GM12878 (cell line): ENCODE results near the gene MCOLN1. TPM values are rescaled to one million over a fixed set of nuclear protein-coding genes. Genes with fewer than 3 reads are reported as not detected.

Source experiments
- ATAC-seq: fragments of 200-7000 bp; cut with Tn5 transposase; 3 replicates; pipeline ENCODE4 v1.9.1; 2020; ENCODE audit warnings: mild to moderate bottlenecking, moderate library complexity
- BruUV-seq: library from RNA; stranded (reverse); fragments of 400-500 nt; replicated peaks from 2 replicates; lab custom pipeline; 2021; lab: Mats Ljungman, UMichigan
- CTCF ChIA-PET: fragments of 300-600 bp; sonication (Branson Sonifier 250); formaldehyde crosslinking; extraction: SDS; loops from one replicate; lab custom pipeline; 2021; ENCODE audit warnings: inconsistent platforms; lab: Yijun Ruan, JAX
- POLR2A ChIA-PET: fragments of 350-600 bp; formaldehyde crosslinking; extraction: SDS; loops from one replicate; lab custom pipeline; 2021; ENCODE audit warnings: inconsistent platforms; lab: Charles Lee
- RAD21 ChIA-PET: fragments of 300-600 bp; sonication (Branson Sonifier 250); formaldehyde crosslinking; loops from one replicate; lab custom pipeline; 2023; ENCODE audit warnings: antibody characterized with exemption; ENCODE audit not compliant: unreplicated experiment; lab: Charles Lee
- SMC1A ChIA-PET: fragments of 300-600 bp; sonication (Branson Sonifier 250); formaldehyde crosslinking; loops from one replicate; lab custom pipeline; 2023; ENCODE audit not compliant: unreplicated experiment, uncharacterized antibody; lab: Charles Lee
- DNase-seq: peaks from one replicate; pipeline ENCODE4 v3.0.0-alpha.2; 2011; ENCODE audit warnings: low read depth, low spot score
- FAIRE-seq: peaks from 3 replicates; lab custom pipeline; 2011; peaks lifted over from hg19 to GRCh38; lab: Jason Lieb, UNC
- H2AFZ ChIP-seq: 2 replicates; pipeline ENCODE4 v1.6.0; 2011; ENCODE audit warnings: low read depth, low read length, control low read depth; ENCODE audit not compliant: control insufficient read depth
- H3K27ac ChIP-seq: 2 replicates; pipeline ENCODE4 v1.5.1; 2011; ENCODE audit warnings: control low read depth; ENCODE audit not compliant: control insufficient read depth, insufficient read depth
- H3K27me3 ChIP-seq, 2 experiments: replicated peaks in 1 of 2; 2 replicates each; pipeline versions ENCODE4 v1.6.0 to v1.6.1; 2011; ENCODE audit warnings: low read length in 1 of 2; ENCODE audit not compliant: control insufficient read depth in 2 of 2, insufficient read depth in 2 of 2
- H3K36me3 ChIP-seq, 2 experiments: 2 replicates each; pipeline ENCODE4 v1.5.1; 2011; ENCODE audit warnings: low read length in 1 of 2; ENCODE audit not compliant: control insufficient read depth in 2 of 2, insufficient read depth in 2 of 2
- H3K4me1 ChIP-seq: 2 replicates; pipeline ENCODE4 v1.6.1; 2011; ENCODE audit warnings: mild to moderate bottlenecking, low read length, moderate library complexity, mixed read lengths; ENCODE audit not compliant: control insufficient read depth, insufficient read depth
- H3K4me2 ChIP-seq: 2 replicates; pipeline ENCODE4 v1.6.0; 2011; ENCODE audit warnings: control low read depth; ENCODE audit not compliant: control insufficient read depth, insufficient read depth
- H3K4me3 ChIP-seq: fragments of 200-600 bp; sonication (generic); 2 replicates; pipeline ENCODE4 v1.5.1; 2016
- H3K79me2 ChIP-seq: 2 replicates; pipeline ENCODE4 v1.6.0; 2011; ENCODE audit warnings: low read length; ENCODE audit not compliant: control insufficient read depth, insufficient read depth
- H3K9ac ChIP-seq: 2 replicates; pipeline ENCODE4 v1.8.0; 2011; ENCODE audit warnings: low read length, control low read depth, mixed read lengths; ENCODE audit not compliant: control insufficient read depth, insufficient read depth
- H3K9me3 ChIP-seq: replicated peaks from 3 replicates; pipeline ENCODE4 v1.5.1; 2011; ENCODE audit warnings: mild to moderate bottlenecking, low read length; ENCODE audit not compliant: control insufficient read depth, insufficient read depth
- H4K20me1 ChIP-seq: 2 replicates; pipeline ENCODE4 v1.6.0; 2011; ENCODE audit not compliant: control insufficient read depth, insufficient read depth
- CHD2 ChIP-seq: IDR thresholded peaks from 2 replicates; pipeline ENCODE4 v1.6.1; 2011; ENCODE audit warnings: low read depth, low read length, improper control_type of control experiment, borderline replicate concordance
- IRF3 ChIP-seq: fragments of 450-650 bp; IDR thresholded peaks from 2 replicates; pipeline ENCODE4 v1.6.1; 2014; ENCODE audit warnings: mild to moderate bottlenecking
- MEF2B ChIP-seq: fragments of 450-650 bp; IDR thresholded peaks from 2 replicates; pipeline ENCODE4 v1.6.1; 2018; ENCODE audit warnings: mild to moderate bottlenecking, moderate library complexity; ENCODE audit not compliant: partially characterized antibody, poor library complexity, severe bottlenecking
- MYB ChIP-seq: fragments of 150-350 bp; IDR thresholded peaks from 2 replicates; pipeline ENCODE4 v1.6.1; 2014; ENCODE audit warnings: mild to moderate bottlenecking, low read depth, low read length, borderline replicate concordance
- PAX8 ChIP-seq: fragments of 450-650 bp; IDR thresholded peaks from 2 replicates; pipeline ENCODE4 v1.6.1; 2017; ENCODE audit warnings: mild to moderate bottlenecking, moderate library complexity
- POLR2AphosphoS2 ChIP-seq: IDR thresholded peaks from 2 replicates; pipeline ENCODE4 v1.6.1; 2011; ENCODE audit warnings: low read depth, mild to moderate bottlenecking, low read length, improper control_type of control experiment, moderate library complexity
- STAT3 ChIP-seq: IDR thresholded peaks from 2 replicates; pipeline ENCODE4 v1.6.1; 2011; ENCODE audit warnings: low read depth, low read length, improper control_type of control experiment
- WGBS: methylation state at CpG from one replicate; pipeline ENCODE4 v1.1.6; 2016; ENCODE audit warnings: low lambda C conversion rate; ENCODE audit not compliant: insufficient replicate concordance, insufficient coverage; ENCODE audit errors: missing lambda C conversion rate; 5-methylcytosine and 5-hydroxymethylcytosine counted together
- in situ Hi-C: fragments of 300-500 bp; cut with MboI; formaldehyde crosslinking; loops from 9 replicates; pipeline ENCODE4 v1.14.3; 2018; ENCODE audit warnings: mixed read lengths
- intact Hi-C: fragments of 100-400 bp; cut with micrococcal nuclease; formaldehyde crosslinking; loops from one replicate; pipeline ENCODE4 v1.14.2; 2022; ENCODE audit not compliant: unreplicated experiment
- polyA plus RNA-seq, 11 experiments: library from polyadenylated mRNA; depleted of rRNA in 4 of 11; unstranded in 6 of 11; stranded (reverse) in 5 of 11; fragments of >200 nt; fragmentation: Nextera tagmentation in 4 of 11; fragmentation: Illumina TruSeq in 1 of 11; extraction: Ambion mirVana in 4 of 11; extraction: Trizol in 1 of 11; gene quantifications; 1 replicate in 1 of 11; 2 replicates in 10 of 11; pipeline versions ENCODE4 v1.2.1 to v1.2.3, GENCODE V29; 2011 to 2016; ENCODE audit warnings: inconsistent platforms in 2 of 11, missing spikeins in 2 of 11, low read depth in 1 of 11
- total RNA-seq, 4 experiments: library from RNA; depleted of rRNA in 3 of 4; stranded (reverse); fragments of >200 nt in 3 of 4; fragmentation: Illumina TruSeq in 1 of 4; extraction: Trizol in 1 of 4; gene quantifications; 2 replicates each; pipeline versions ENCODE4 v1.2.1 to v1.2.3, GENCODE V29; 2013 to 2021
- TF ChIP-seq, protein P1 (sequence below): IDR thresholded peaks from 2 replicates; pipeline ENCODE4 v1.6.1; 2011; ENCODE audit warnings: low read depth, mild to moderate bottlenecking, low read length, moderate library complexity, borderline replicate concordance; ENCODE audit errors: extremely low read depth

The MCOLN1 gene
- total and polyA plus RNA-seq, 10 of the 15 experiments (the other 5 are each of a cell fraction or from before 2014, with no cell fraction given), result 0.42 to 15.6 (median 4.9) TPM

DNA sequence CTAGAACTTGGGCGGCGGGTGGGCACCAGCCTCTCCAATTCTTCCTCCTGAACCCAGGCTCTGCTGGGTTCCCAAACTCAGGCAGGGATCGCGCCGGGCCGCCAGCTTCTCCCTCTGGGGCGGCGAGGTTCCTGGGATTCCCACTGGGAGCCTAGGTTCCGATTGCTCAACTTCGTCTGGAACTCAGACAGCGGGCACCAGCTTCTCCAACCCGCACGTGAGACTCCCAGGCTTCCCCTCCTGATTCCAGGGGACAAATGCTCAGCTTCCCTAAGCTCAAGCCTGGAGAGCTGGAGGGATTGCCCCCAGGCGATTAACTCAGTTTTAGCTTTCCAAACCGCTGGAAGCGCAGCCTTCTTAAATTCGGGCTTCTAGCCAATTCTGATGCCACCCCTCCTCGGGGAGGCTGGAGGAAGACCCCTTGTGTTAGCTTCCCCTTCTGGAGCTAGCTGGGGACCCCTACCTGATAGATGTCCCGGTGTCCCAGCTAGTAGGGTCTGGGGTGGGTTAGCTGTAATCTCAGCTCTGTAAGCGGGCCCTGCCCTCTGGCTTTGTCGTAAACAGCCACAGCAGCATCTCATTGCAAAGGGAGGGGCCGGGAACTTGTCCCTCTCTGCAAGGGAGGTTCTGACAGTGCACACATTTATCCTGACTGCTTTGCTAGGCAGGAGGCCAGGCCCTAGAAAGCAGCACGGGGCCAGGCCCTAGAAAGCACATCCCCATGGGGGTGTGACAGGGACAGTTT lies 671 bp downstream of the MCOLN1 start:
- H3K27ac ChIP-seq, result no peak overlapping the region
- WGBS, result 19% methylated on average over 23 of the region's 23 CpGs
- peaks cover 4% of the 10 kb centered on the region; the same call in 1 of the 2 replicates for H3K4me1 ChIP-seq
- ChIA-PET CTCF (interaction anchor here (0.5 to 2.4 kb wide), 7 partner anchors 11 to 421 kb away, joined by 3 to 9 read pairs (median 4); no protein-coding TSS in a partner anchor), RAD21 (interaction anchor here (1.0 to 2.1 kb wide), 6 partner anchors 12 to 276 kb away, joined by 3 to 7 read pairs (median 4); partner anchors contain the start of gene PNPLA6), SMC1A (interaction anchor here (0.6 to 1.8 kb wide), 6 partner anchors 9 to 136 kb away, joined by 3 to 10 read pairs (median 3); partner anchors contain the start of gene PNPLA6), POLR2A (interaction anchor here (0.5 to 3.2 kb wide), 3 partner anchors 11 to 379 kb away, joined by 3 to 28 read pairs (median 3); partner anchors contain the start of gene PNPLA6)
- DNase-seq (no peak), FAIRE-seq (no peak), ATAC-seq (no peak)
- H3K4me3 ChIP-seq, result peak overlapping the region; percentile 76
- in situ Hi-C loops (no loop called here), intact Hi-C loops (no loop called here)
- TF ChIP-seq, protein P1, sequence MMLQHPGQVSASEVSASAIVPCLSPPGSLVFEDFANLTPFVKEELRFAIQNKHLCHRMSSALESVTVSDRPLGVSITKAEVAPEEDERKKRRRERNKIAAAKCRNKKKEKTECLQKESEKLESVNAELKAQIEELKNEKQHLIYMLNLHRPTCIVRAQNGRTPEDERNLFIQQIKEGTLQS, result no peak
- TF ChIP-seq MEF2B, result no peak
- no TSS peak for BruUV-seq
- peak overlapping the region; percentile 80 for H3K9ac ChIP-seq
- H4K20me1 ChIP-seq, result no peaks in the 10 kb centered on the region
- no peaks in the 10 kb centered on the region for H3K79me2 ChIP-seq
- H2AFZ ChIP-seq, result peak overlapping the region; percentile 90
- no peaks in the 10 kb centered on the region for H3K36me3 ChIP-seq
- H3K4me2 ChIP-seq, result peak overlapping the region; percentile 99
- H3K9me3 ChIP-seq, result no peaks in the 10 kb centered on the region
- H3K27me3 ChIP-seq, result no peaks in the 10 kb centered on the region

GRCh38 chr19:7524523-7524922 lies 2.1 kb downstream of the MCOLN1 start:
- no peak overlapping the region for H3K4me2 ChIP-seq
- H3K9ac ChIP-seq, result no peak overlapping the region
- ChIA-PET SMC1A (no interaction called here), POLR2A (no interaction called here), RAD21 (no interaction called here), CTCF (no interaction called here)
- H3K4me3 ChIP-seq, result no peak overlapping the region
- intact Hi-C loops, result no loop called here
- no peaks in the 10 kb centered on the region for H3K9me3 ChIP-seq
- 70% methylated on average over 5 of the region's 5 CpGs for WGBS
- H3K79me2 ChIP-seq, result no peaks in the 10 kb centered on the region
- H3K36me3 ChIP-seq, result no peaks in the 10 kb centered on the region; a peak in 1 of 4 replicates
- no peaks in the 10 kb centered on the region for H3K27me3 ChIP-seq
- no peaks in the 10 kb centered on the region for H4K20me1 ChIP-seq
- DNase-seq (no peak), ATAC-seq (no peak), FAIRE-seq (no peak)
- in situ Hi-C loops, result no loop called here
- no peak for TF ChIP-seq POLR2AphosphoS2
- TF ChIP-seq PAX8, result no peak
- no peak for TF ChIP-seq CHD2
- TF ChIP-seq IRF3, result no peak
- TF ChIP-seq STAT3, result no peak
- TF ChIP-seq MYB, result no peak
- no peak overlapping the region for H3K27ac ChIP-seq
- no TSS peak for BruUV-seq
- no peak overlapping the region for H2AFZ ChIP-seq
- H3K4me1 ChIP-seq, result peaks cover 4% of the 10 kb centered on the region; the same call in 1 of the 2 replicates
